ENCODE results near the gene KDELR3.
A peak's percentile ranks its signal among the peaks of the same experiment; 100 is the strongest.

KDELR3 gene

DNA sequence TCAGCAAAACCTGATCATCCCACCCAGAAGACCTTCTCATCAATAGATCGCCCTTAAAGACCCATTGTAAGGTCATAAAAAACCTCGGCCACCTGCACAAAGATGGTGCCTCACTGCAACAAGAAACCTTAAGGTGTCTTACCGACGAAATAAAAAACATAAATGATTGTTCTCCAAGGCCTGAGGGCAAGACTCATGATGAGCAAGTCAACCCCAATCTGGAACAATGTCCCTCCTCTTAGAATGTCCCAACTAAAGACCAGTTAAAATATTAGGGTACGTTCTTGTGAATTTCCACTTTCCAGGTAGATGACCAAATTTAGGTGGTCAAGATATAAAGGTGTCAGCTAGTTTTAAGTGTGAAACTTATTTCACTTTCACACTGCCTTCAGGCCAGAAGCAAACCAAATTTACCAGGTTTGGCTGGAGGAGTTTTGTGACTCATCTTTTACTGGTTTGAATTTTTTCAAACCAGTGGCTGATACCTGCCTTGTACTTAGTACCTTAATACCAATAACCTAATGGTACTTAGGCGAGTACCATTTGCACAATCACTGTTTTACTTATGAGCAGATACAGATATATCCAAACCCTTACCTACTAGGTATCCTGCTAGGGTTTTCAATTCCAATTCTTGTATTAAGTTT lies 14.9 kb downstream of the KDELR3 start:
- Histone ChIP-seq H3K9me3 (ENCODE audit: control insufficient read depth, low read length) (no peaks in the 10 kb centered on the region), H3K27me3 (ENCODE audit: control insufficient read depth, insufficient read depth, low read length, poor library complexity, severe bottlenecking) (no peaks in the 10 kb centered on the region)

DNA sequence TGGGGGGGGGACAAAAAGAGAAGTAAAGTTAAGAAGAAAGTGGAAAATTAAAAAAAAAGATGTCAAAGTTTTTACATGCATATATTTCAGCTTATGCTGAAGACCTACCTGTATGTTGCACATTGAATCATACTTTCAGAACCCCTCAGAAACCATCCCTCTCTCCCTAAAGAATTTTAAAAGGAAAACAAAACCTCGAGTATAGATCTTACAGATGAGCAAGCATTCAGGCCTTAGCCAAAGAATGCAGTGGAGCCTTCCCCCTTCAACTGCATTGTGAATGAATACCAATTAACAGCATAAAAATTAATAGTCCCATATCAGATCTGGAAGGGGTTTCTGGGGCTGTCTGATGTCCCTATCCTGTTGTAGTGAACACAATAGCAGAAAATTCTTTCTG lies 16.3 kb downstream of the KDELR3 start:
- Histone ChIP-seq H3K36me3 (ENCODE audit: control insufficient read depth, insufficient read depth, low read length) (peaks cover 64% of the 10 kb centered on the region), H3K4me1 (ENCODE audit: control insufficient read depth, insufficient read depth, low read length) (no peaks in the 10 kb centered on the region), H3K9me3 (ENCODE audit: control insufficient read depth, low read length) (no peaks in the 10 kb centered on the region), H3K27me3 (ENCODE audit: control insufficient read depth, insufficient read depth, low read length, poor library complexity, severe bottlenecking) (no peaks in the 10 kb centered on the region), H3K27ac (ENCODE audit: insufficient read depth, low read depth, low read length, poor library complexity, severe bottlenecking) (no peak overlapping the region), H3K4me3 (ENCODE audit: insufficient read depth, low read depth, low read length) (no peak overlapping the region)
- 100% methylated on average over 1 of the region's 1 CpG for WGBS, 2 experiments

More for the DNA sequence above, 14.9 kb downstream of the KDELR3 start:
- WGBS, 2 experiments = 95% methylated on average over 6 of the region's 6 CpGs
- H3K27ac ChIP-seq (ENCODE audit: insufficient read depth, low read depth, low read length, poor library complexity, severe bottlenecking) = no peak overlapping the region
- H3K4me3 ChIP-seq (ENCODE audit: insufficient read depth, low read depth, low read length) = no peak overlapping the region
- H3K36me3 ChIP-seq (ENCODE audit: control insufficient read depth, insufficient read depth, low read length) = peaks cover 50% of the 10 kb centered on the region
- H3K4me1 ChIP-seq (ENCODE audit: control insufficient read depth, insufficient read depth, low read length) = no peaks in the 10 kb centered on the region

DNA sequence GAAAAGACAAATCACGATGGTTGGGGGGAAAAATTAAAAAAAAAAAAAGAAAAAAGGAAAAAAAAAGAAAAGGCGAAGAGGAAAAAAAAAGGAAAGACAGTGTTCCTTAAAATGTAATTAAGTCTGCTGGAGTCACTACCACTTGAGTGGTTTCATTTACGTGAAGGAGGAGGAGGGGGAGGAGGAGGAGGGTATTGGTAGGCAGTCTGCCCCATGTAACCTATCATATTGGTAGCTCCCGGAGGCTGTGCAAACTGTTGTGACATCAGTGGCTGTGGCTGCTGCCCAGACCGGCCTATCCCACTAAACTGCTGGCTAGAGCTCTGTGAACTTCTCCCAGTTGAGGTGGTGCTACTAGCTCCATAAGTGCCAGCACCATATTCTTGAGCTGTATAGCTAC lies 17.9 kb downstream of the KDELR3 start:
- 93 to 96% methylated on average over 5 of the region's 5 CpGs for WGBS, 2 experiments
- Histone ChIP-seq H3K4me3 (ENCODE audit: insufficient read depth, low read depth, low read length) (no peak overlapping the region), H3K36me3 (ENCODE audit: control insufficient read depth, insufficient read depth, low read length) (peaks cover 80% of the 10 kb centered on the region), H3K4me1 (ENCODE audit: control insufficient read depth, insufficient read depth, low read length) (no peaks in the 10 kb centered on the region), H3K9me3 (ENCODE audit: control insufficient read depth, low read length) (no peaks in the 10 kb centered on the region), H3K27me3 (ENCODE audit: control insufficient read depth, insufficient read depth, low read length, poor library complexity, severe bottlenecking) (no peaks in the 10 kb centered on the region), H3K27ac (ENCODE audit: insufficient read depth, low read depth, low read length, poor library complexity, severe bottlenecking) (no peak overlapping the region)

DNA sequence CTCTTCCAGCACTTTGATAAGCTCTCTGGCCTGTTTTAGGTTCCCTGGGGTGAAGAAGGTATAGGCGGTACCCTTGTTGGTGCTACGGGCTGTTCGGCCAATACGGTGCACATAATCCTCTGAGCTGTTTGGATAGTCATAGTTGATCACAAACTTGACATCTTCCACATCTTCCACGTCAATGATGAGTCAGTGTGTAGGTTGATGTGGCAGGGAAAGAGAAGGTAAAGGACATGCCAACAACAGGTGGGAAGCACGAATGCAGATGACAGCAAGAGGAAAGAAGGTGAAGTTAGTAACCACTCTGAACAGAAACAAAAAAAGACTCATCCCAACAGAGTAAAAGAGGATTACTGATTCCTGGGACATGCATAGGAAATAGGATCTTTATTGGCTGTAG lies 20.1 kb downstream of the KDELR3 start:
- 96 to 97% methylated on average over 6 of the region's 6 CpGs for WGBS, 2 experiments
- H3K27ac ChIP-seq (ENCODE audit: insufficient read depth, low read depth, low read length, poor library complexity, severe bottlenecking) = no peak overlapping the region
- H3K4me3 ChIP-seq (ENCODE audit: insufficient read depth, low read depth, low read length) = no peak overlapping the region
- H3K27me3 ChIP-seq (ENCODE audit: control insufficient read depth, insufficient read depth, low read length, poor library complexity, severe bottlenecking) = no peaks in the 10 kb centered on the region
- no peaks in the 10 kb centered on the region for H3K4me1 ChIP-seq (ENCODE audit: control insufficient read depth, insufficient read depth, low read length)
- H3K9me3 ChIP-seq (ENCODE audit: control insufficient read depth, low read length) = no peaks in the 10 kb centered on the region
- peaks cover 76% of the 10 kb centered on the region for H3K36me3 ChIP-seq (ENCODE audit: control insufficient read depth, insufficient read depth, low read length)

DNA sequence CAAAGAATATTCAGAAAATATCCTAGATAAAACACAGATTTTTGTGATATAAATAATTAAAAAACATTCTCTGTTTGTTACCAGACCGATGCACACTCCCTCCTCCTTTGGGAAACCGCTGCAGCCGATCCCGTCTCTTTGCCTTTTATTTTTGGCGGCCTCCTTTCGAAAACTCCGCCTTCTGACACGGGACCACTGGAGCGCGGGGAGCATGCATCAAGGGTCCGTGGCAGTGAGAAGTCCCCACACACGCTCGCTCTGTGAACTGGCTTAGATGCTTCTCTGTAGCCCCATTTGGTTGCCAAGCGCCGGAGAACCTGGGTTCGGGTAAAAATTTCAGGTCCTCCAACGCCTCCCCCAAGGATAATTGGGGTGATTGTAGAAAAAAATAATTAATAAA lies 21.2 kb downstream of the KDELR3 start:
- H3K4me3 ChIP-seq (ENCODE audit: insufficient read depth, low read depth, low read length) = no peak overlapping the region
- H3K27ac ChIP-seq (ENCODE audit: insufficient read depth, low read depth, low read length, poor library complexity, severe bottlenecking) = no peak overlapping the region
- 95% methylated on average over 16 to 17 of the region's 17 CpGs for WGBS, 2 experiments
- no peaks in the 10 kb centered on the region for H3K4me1 ChIP-seq (ENCODE audit: control insufficient read depth, insufficient read depth, low read length)
- peaks cover 74% of the 10 kb centered on the region for H3K36me3 ChIP-seq (ENCODE audit: control insufficient read depth, insufficient read depth, low read length)
- H3K9me3 ChIP-seq (ENCODE audit: control insufficient read depth, low read length) = no peaks in the 10 kb centered on the region
- H3K27me3 ChIP-seq (ENCODE audit: control insufficient read depth, insufficient read depth, low read length, poor library complexity, severe bottlenecking) = no peaks in the 10 kb centered on the region

DNA sequence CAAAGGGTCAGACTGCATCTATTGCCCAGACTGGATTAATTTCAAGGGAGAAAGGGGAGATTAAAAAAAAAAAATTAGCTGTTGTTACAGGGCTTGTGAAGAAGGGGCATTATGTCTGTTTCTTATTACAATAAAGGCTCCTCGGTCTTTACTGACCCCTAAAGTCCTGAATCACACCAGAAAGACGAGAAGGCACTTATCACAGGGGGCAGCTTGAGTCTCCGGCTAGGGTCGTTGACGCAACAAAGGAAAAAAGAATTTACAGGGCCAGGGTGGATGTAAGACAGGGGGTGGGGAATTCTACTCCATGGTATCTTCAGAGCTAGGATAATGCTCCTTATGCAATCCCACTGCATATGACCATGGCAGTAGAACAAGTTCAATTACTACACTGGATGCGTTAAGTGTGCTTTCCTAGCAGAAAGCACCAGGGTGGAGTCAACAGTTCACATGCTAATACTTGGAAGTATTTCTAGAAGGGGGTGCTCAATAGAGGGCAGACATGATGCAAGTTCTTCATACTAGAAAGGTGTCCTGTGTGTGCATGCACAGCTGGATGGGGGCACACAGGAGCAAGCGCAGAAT lies 21.8 kb downstream of the KDELR3 start:
- Histone ChIP-seq H3K4me3 (ENCODE audit: insufficient read depth, low read depth, low read length) (no peak overlapping the region), H3K36me3 (ENCODE audit: control insufficient read depth, insufficient read depth, low read length) (peaks cover 74% of the 10 kb centered on the region), H3K27ac (ENCODE audit: insufficient read depth, low read depth, low read length, poor library complexity, severe bottlenecking) (peak overlapping the region; percentile 21), H3K9me3 (ENCODE audit: control insufficient read depth, low read length) (no peaks in the 10 kb centered on the region), H3K27me3 (ENCODE audit: control insufficient read depth, insufficient read depth, low read length, poor library complexity, severe bottlenecking) (no peaks in the 10 kb centered on the region), H3K4me1 (ENCODE audit: control insufficient read depth, insufficient read depth, low read length) (no peaks in the 10 kb centered on the region)
- WGBS, 2 experiments = 85 to 92% methylated on average over 7 of the region's 7 CpGs

DNA sequence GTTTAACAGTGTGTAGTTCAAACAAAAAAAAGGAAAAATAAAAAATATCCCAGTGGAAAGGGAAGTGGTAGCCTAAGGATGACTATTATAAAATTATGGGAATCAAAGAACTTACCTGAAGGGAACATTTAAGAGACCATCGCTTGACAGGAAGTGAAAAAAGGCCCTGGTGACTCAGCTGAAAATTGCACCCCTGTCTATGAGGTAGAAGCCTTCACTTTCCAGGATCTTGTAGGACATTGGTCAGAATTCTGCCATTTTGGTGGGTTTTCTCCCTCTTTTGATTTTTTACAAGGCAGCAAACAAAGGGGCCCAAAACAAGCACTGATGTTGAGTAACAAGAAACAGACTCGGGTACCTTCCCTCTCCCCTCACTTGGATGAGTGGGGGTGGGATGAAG lies 22.6 kb downstream of the KDELR3 start:
- Histone ChIP-seq H3K36me3 (ENCODE audit: control insufficient read depth, insufficient read depth, low read length) (peaks cover 80% of the 10 kb centered on the region), H3K27ac (ENCODE audit: insufficient read depth, low read depth, low read length, poor library complexity, severe bottlenecking) (no peak overlapping the region), H3K27me3 (ENCODE audit: control insufficient read depth, insufficient read depth, low read length, poor library complexity, severe bottlenecking) (no peaks in the 10 kb centered on the region), H3K4me1 (ENCODE audit: control insufficient read depth, insufficient read depth, low read length) (no peaks in the 10 kb centered on the region), H3K4me3 (ENCODE audit: insufficient read depth, low read depth, low read length) (no peak overlapping the region), H3K9me3 (ENCODE audit: control insufficient read depth, low read length) (no peaks in the 10 kb centered on the region)
- WGBS, 2 experiments = 88 to 93% methylated on average over 2 of the region's 2 CpGs

DNA sequence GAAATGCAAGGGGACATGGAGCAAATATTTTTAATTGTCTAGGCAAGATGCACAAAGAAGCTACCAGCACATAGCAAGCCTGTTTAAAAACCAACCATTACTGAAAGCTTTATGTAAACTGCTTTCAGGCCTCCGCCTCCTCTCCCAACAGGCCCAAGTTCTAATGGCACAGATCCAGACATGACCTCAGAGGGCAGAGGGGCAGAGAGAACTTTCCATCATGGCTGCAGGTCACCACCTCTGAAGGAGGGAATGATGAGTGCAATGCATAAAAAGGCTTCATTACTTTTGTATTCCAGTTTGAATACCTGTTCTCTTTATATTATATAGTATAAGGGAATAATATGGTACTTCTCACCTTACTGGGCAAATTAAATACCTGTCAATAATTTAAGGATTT lies 23.0 kb downstream of the KDELR3 start:
- no peaks in the 10 kb centered on the region for H3K4me1 ChIP-seq (ENCODE audit: control insufficient read depth, insufficient read depth, low read length)

DNA sequence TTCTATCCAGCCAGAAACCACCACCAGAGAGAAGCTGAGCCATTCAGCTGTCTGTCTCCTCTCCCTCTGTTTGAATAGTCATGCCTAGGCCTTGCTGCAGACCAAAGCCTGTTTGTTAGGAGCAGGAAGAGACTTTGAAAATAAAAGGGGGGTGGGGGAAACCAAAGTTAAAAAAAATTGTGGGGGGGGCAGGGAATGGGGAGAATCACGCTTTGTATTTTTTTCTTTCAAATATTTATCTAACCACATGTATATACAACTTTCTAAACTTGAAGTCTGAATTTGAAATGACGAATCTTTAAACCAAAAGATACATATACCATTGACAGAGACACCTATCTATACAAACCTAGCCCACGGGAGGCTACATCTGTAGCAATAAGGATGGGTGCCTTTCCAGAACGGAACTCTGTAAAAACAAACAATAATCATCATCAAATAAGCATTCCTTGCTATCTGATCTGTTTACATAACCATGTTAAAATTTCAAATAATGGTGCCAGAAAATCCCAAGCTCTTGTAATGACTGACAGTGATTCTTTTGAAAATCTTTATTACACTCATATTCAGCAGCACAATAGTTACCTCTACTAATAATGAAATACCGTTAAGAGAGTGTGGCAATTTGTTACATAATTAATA lies 23.9 kb downstream of the KDELR3 start:
- H3K9me3 ChIP-seq (ENCODE audit: control insufficient read depth, low read length) = no peaks in the 10 kb centered on the region
- no peaks in the 10 kb centered on the region for H3K4me1 ChIP-seq (ENCODE audit: control insufficient read depth, insufficient read depth, low read length)
- WGBS, 2 experiments = 90 to 95% methylated on average over 4 of the region's 5 CpGs
- H3K36me3 ChIP-seq (ENCODE audit: control insufficient read depth, insufficient read depth, low read length) = peaks cover 81% of the 10 kb centered on the region
- H3K27me3 ChIP-seq (ENCODE audit: control insufficient read depth, insufficient read depth, low read length, poor library complexity, severe bottlenecking) = no peaks in the 10 kb centered on the region
- H3K27ac ChIP-seq (ENCODE audit: insufficient read depth, low read depth, low read length, poor library complexity, severe bottlenecking) = no peak overlapping the region
- H3K4me3 ChIP-seq (ENCODE audit: insufficient read depth, low read depth, low read length) = no peak overlapping the region

More for the DNA sequence above, 23.0 kb downstream of the KDELR3 start:
- H3K9me3 ChIP-seq (ENCODE audit: control insufficient read depth, low read length) = no peaks in the 10 kb centered on the region
- no peak overlapping the region for H3K4me3 ChIP-seq (ENCODE audit: insufficient read depth, low read depth, low read length)
- no peaks in the 10 kb centered on the region for H3K27me3 ChIP-seq (ENCODE audit: control insufficient read depth, insufficient read depth, low read length, poor library complexity, severe bottlenecking)
- H3K27ac ChIP-seq (ENCODE audit: insufficient read depth, low read depth, low read length, poor library complexity, severe bottlenecking) = no peak overlapping the region
- WGBS, 2 experiments = 94 to 97% methylated on average over 1 of the region's 1 CpG
- H3K36me3 ChIP-seq (ENCODE audit: control insufficient read depth, insufficient read depth, low read length) = peaks cover 81% of the 10 kb centered on the region

DNA sequence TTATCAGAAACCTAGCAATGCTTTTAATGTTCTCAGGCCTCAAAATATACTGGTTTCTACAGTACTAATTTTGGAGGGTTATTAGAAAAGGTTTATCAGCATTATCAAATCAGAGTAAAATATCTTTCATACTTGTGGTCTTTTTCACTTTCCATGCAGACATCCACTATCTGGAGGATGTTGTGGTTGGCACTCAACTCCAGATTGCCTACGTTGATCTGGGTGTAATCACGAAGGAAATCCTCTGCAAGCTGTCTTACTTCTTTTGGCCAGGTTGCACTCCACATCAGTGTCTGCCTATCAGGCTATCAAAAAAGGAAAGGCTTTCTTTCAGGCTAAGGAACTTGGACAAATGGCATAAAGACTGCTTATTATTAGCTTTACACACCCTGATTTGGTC lies 26.6 kb downstream of the KDELR3 start:
- no peaks in the 10 kb centered on the region for H3K27me3 ChIP-seq (ENCODE audit: control insufficient read depth, insufficient read depth, low read length, poor library complexity, severe bottlenecking)
- H3K9me3 ChIP-seq (ENCODE audit: control insufficient read depth, low read length) = no peaks in the 10 kb centered on the region
- no peak overlapping the region for H3K27ac ChIP-seq (ENCODE audit: insufficient read depth, low read depth, low read length, poor library complexity, severe bottlenecking)
- H3K36me3 ChIP-seq (ENCODE audit: control insufficient read depth, insufficient read depth, low read length) = peaks cover 75% of the 10 kb centered on the region
- WGBS, 2 experiments = 96 to 99% methylated on average over 2 of the region's 2 CpGs
- H3K4me1 ChIP-seq (ENCODE audit: control insufficient read depth, insufficient read depth, low read length) = no peaks in the 10 kb centered on the region
- H3K4me3 ChIP-seq (ENCODE audit: insufficient read depth, low read depth, low read length) = no peak overlapping the region

Measured in ectodermal cell (in vitro differentiated cells).